IMR-90 (cell line): ENCODE results near the gene MYH9.

Experiments used
- CTCF ChIP-seq: conservative IDR thresholded peaks from 2 replicates; pipeline ENCODE4 v1.5.1; 2012; ENCODE audit warnings: mild to moderate bottlenecking, low read depth, low read length, improper control_type of control experiment
- ELK1 ChIP-seq: fragments of 150-350 bp; IDR thresholded peaks from 2 replicates; pipeline ENCODE4 v1.6.1; 2016; ENCODE audit warnings: low read depth, mild to moderate bottlenecking, low read length, moderate library complexity, borderline replicate concordance
- MAZ ChIP-seq: IDR thresholded peaks from 2 replicates; pipeline ENCODE4 v1.6.1; 2012; ENCODE audit warnings: low read depth, mild to moderate bottlenecking, low read length, improper control_type of control experiment, moderate library complexity, borderline replicate concordance
- MXI1 ChIP-seq: IDR thresholded peaks from 2 replicates; pipeline ENCODE4 v1.6.1; 2012; ENCODE audit warnings: low read depth, mild to moderate bottlenecking, low read length, moderate library complexity, borderline replicate concordance
- POLR2A ChIP-seq: IDR thresholded peaks from 2 replicates; pipeline ENCODE4 v1.6.1; 2012; ENCODE audit warnings: mild to moderate bottlenecking, low read depth, low read length

- TF ChIP-seq POLR2A (no peak), CTCF (no peak), MAZ (no peak), MXI1 (no peak), ELK1 (no peak)
These were observed 138.6 kb downstream of the MYH9 start for GRCh38 chr22:36249160-36249559.
